Stimulated activated naive CD4-positive, alpha-beta T cell treated with Interleukin-2 at 50 U/mL for 16 hours (primary cell): ENCODE data around the gene CNNM2.
"Not testable (repeated sequence)": the region's sequence is repeated elsewhere in the genome, so short reads cannot be mapped to it uniquely, and the experiment has no call there.

Experiments
- DNase-seq: peaks from one replicate; lab custom pipeline; 2025; lab: John Stamatoyannopoulos, UW

The CNNM2 gene

DNA sequence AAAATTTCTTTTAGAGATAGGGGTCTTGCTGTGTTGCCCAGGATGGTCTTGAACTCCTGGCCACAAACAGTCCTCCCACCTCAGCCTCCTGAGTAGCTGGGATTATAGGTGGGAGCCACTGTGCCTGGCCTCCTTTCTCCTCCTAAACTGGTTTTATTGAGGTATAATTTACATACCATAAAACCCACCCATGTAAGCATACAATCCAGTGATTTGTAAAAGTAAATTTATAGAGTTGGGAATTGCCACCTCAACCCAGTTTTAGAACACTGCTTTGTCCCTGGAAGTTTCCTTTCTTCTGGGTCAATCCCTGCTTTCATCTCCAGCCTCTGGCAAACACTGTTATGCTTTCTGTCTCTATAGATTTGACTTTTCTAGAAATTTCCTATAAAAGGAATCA is 49.0 kb downstream of the CNNM2 start:
- DNase-seq = no peak

DNA sequence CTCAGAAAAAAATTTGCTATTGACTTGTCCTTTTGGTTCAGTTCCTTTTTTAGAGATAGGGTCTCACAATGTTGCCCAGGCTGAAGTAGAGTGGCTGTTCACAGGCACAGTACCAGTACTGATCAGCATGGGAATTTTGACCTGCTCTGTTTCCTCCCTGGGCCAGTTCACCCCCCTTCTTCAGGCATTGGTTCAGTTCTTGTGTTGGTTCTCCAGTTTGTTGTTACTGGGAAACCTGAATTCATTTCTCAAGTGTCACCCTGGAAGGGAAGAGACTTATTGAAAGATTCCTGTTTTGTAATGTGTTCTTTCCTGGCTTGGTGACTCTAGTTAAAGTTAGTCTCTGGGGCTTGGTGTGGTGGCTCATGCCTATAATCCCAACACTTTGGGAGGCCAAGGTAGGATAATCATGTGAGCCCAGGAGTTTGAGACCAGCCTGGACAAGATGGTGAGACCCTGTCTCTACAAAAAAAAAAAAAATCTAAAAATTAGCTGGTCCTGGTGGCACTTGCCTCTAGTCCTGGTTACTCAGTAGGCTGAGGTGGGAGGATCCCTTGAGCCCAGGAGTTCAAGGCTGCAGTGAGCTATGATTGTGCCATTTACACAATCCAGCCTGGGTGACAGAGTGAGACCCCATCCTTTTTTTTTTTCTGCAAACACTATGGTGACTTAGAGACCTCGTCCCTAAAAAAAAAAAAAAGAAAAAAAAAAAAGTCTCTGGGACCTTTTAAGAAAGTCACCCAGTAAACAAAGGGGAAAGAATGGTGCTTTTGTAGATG is 52.7 kb downstream of the CNNM2 start:
- no peak for DNase-seq

DNA sequence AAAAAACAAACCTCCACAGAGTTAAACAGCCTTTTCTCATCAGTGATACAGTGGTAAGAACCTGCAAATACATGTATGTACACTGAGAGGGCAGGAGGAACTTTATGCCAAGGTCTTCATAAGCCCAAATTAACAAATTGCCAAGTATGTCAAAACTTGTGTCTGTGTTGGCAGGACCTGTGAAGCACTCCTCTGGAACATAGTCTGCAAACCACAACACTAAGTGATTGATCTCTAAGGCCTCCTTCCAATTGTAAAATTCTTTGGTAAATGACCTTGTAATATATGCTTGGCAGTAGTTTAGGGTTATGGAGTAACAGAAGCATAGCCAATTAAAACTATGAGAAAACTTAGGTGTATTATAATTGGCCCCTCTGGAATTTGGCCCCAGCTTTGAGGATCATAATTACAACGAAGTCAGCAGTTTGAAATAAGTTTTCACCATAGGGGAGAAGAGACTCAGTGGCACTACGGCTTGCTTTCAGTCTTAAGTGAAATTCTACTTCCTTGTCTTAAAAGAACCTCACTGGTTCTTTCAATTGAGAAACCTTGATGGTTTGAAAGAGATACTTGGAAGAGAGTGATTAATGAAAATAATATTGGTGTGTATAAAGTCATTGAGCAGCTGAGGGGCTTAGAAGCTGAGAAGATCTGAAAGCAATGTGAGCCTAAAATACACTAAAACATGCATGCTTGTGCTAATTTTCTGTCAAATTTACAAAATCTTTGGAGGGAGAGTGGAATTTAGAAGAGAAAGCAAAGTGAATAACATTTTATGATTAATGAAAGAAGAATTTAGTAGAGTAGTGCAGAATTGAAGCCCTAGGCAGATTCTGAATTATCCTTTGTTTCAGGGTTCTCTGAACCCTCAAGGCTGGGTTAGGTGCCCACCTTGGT is 57.6 kb downstream of the CNNM2 start:
- no peak for DNase-seq

DNA sequence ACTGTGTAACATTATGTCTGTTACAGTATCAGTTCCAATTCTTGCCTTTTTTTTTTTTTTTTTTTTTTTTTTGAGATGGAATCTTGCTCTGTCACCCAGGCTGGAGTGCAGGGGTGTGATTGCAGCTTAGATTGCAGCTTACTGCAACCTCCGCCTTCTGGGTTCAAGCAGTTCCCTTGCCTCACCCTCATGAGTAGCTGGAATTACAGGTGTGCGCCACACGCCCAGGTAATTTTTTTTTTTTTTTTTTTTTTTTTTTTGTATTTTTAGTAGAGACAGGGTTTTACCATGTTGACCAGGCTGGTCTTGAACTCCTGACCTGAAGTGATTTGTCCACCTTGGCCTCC is 58.3 kb downstream of the CNNM2 start:
- not testable (repeated sequence) for DNase-seq

DNA sequence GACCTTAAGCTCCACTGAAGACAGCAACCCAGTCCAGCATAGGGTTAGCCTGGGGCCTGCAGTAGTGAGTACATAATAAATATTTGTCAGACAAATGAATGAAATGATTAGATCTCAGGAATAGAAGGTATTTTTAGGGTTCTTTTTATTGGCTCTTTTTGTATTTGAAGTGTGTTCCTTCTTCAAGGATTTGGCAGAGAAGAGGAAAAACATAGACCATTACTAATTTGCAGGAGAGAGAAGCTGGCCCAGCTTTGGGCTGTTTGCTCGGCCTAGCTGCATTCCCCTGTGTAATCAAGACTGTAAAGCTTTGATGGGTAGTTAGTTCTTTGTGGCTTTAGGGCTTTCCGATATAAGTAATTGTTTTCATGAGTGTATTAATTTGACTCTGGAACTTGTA is 64.2 kb downstream of the CNNM2 start:
- no peak for DNase-seq

DNA sequence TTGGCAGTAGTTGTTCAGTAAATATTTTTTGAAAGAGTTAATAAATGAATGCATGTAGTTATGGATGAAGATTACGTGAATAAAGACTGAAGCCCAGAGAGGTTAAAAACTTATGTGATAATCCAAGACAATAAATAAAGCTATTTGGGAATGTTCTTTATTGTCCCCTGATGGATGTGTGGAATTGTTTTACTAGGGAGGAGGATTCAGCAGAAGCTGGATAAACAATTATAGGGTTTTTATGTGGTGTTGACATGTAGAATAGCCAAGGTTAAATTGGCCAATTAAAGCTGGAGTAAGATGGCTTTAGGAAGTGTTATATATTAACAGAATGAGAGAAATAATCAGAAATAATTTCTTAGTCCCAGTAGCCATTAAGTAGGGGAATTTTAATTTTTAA is 66.0 kb downstream of the CNNM2 start:
- DNase-seq = no peak

DNA sequence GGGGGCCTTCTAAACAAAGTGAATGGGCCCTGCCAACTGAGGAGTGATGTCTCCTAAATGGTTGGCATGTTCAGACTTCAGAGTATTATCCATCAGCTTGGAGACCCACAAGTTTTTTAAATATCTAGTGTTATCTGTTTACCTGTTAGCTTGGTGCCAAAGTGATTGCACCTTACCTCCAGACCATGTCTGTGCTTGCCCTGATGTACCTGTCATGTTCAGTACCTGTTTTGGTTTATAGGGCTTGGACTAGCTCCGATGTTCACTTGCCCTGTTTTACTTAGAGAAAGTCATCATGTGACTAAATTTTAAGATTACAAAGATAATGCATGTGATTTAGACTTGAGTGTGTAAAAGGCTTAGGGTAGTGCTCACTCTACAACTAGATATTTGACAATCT is 67.7 kb downstream of the CNNM2 start:
- DNase-seq = no peak

DNA sequence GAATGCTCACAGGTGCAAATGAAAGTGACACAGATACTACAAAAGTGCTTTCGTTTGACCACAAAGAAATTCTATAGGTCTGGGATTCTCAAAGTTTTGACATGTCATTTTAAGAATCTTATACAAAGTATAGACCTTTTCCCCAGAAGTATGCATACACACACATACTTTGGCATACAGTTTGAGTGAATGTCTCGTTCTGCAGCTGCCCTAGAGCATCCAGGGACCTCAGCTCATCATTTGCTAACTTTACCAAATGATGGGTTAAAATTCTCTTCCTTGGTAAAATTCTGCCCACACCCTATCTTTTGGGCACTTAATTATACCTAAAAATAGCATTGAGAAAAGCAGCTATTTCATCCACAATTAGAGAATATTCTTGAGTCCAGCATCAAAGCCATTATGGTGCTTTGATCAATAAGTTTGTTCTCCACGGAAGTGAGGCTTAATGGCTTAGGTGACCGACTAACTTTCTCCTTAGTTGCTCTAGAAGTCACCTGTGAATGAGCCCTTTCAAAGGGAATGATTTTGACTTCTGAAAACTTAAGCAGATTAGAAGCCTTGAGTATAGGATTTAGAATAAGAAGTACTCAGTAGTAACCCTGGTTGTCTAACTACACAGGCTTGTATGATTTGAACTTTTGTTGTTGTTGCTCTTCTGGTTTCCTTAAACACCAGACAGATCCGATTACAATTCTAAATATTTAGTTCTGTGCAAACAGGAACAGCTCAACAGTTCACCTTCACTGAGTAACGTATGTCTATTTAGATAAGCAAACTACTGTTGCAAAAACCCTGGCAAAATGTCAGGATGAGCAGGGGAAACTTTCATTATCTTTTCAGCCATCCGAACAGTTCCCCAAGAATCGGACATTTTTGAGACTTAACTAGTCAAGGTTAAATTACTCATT is 70.6 kb downstream of the CNNM2 start:
- no peak for DNase-seq

DNA sequence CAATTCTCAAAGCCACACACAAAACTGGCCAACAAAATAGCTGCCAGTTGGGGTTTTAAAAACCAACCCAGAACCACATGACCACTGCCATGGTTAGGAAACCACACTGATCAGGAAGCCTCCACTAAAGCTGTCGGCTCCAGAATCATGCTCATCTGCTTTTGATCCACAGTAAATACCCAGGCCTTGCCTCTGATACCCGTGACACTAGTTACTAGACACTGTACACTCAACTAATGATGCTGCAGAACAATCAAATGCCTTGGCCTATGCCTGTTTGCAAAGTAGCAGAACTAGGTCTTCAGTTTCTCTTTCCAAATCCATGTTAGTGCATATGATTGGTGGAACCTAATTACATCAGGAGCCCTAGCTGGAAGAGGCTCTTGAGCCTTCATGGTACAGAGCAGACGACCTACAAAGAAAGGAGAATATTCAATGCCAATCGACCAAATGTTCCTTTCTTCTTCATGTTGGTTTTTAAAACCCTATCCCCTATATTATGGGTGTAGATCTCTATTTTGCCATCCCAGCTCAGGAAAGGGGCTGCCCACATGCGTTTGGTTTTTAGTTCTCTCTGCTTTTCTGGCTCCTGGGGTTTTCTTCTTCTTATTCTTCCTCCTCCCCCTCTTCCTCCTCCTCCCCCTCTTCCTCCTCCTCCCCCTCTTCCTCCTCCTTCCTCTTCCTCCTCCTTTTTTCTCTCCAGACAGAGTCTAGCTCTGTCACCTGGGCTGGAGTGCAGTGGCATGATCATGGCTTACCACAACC is 76.6 kb downstream of the CNNM2 start:
- DNase-seq = no peak

DNA sequence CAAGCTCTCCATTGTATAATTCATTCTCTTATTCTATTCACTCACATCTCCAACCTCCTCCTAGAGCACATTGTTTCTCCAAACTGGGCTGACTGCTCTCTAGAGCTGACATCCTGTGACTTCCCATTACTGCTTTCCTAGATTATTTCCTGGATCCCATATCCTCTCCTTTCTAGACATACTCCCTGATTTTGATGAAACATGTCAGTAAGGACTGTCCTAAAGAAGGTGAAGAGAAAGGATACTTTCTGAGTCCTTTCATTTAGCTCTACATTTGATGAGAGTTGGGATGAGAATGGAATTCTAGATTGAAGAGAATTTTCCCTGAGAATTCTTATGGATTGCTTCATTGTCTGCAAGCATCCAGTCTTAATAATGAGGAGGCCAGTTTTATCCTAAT is 78.8 kb downstream of the CNNM2 start:
- DNase-seq = no peak

DNA sequence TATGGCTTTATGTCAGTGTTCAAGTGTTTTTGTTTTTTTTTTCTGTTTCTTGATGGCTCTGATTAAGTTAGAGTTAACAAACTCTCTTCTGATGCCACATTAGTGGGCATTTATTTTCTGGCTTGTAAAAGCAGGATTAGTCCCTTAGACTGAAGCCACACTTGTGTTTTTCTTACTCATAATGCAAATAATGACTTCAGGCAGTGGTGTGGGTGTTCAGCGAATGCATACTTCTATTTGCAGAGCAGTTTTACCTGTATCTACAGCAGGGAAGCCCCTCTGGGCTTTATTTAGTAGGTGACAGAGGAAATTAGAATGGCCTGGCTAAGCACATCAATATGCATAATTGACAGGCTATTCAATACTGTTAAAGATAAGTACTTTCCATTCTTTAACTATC is 79.9 kb downstream of the CNNM2 start:
- DNase-seq = no peak

DNA sequence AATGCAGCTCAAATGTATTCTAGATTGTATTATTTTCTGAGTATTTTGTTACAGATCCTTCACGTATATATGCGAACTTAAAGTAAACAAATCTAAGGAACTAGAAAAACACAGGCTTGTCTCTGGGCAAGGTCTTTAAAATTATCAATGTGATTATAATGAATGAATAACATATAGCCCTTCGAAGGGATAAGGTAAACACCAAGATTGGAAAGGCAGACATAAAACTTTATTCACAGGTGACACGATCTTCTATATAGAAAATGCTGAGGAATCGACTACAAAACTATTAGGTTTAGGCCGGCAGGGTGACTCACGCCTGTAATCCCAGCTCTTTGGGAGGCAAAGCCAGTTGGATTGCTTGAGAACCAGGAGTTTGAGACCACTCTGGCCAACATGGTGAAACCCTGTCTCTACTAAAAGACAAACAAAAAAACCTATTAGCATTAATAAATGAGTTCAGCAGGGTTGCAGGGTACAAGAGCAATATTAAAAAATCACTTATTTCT is 80.4 kb downstream of the CNNM2 start:
- DNase-seq = no peak

DNA sequence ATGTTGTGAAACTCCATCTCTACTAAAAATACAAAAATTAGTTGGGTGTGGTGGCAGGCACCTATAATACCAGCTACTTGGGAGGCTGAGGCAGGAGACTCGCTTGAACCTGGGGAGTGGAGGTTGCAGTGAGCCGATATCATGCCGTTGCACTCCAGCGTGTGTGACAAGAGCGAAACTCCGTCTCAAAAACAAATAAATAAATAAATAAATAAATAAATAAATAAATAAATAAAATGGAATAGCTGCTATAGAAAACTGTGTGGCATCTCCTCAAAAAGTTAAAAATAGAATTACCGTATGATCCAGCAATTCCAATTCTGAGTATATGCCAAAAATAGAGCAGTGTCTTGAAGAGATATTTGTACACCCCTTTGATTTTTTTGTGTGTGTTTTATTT is 82.0 kb downstream of the CNNM2 start:
- not testable (repeated sequence) for DNase-seq

DNA sequence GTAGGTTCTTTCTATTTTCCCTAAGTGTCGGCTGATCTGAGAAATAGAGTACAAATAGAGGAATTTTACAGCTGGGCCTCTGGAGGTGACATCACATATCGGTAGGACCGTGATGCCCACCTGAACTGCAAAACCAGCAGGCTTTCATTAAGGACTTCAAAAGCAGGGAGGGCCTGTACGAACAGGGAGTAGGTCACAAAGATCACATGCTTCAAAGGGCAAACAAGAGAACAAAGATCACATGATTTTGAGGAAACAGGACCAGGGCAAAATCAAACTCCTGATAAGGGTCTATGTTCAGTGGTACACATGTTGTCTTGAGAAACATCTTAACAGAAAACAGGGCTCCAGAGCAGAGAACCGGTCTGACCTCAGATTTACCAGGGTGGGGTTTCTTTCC is 88.9 kb downstream of the CNNM2 start:
- no peak for DNase-seq

DNA sequence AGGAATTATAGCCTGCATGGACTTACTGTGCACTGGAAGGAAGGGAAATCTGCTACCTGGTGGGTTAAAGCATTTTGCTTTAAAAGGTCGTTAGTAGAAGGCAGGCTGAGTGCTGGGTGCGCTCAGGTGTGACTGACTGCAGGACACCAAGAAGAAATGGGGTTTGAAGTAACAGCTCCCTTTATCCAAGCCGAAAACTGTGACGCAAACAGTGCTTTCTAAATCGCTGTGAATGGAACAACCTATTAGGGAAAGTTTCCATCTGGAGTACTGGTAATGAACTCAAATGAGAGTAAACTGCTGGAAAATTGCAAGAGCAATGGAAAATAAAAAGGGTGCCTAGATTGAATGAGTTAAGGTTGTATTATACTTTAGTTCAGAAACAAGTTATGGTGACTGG is 95.3 kb downstream of the CNNM2 start:
- DNase-seq = no peak

DNA sequence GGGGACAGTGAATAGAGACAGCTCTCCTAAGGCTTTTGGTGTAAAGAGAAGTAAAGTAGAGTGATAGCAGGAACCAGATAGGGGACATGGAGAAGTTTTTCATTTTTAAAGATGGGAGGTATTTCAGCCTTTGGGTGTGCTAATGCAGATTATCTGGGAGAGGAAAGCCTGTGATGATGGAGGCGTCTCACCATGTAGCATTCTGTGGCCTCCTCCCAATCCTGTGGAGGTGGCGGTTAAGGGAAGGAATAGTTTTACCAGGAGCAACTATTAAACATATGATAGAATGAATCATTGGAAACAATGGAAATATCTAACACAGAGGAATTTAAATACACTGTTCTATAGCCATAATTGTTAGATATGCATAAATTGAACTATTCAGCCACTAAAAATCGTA is 101.3 kb downstream of the CNNM2 start:
- no peak for DNase-seq

DNA sequence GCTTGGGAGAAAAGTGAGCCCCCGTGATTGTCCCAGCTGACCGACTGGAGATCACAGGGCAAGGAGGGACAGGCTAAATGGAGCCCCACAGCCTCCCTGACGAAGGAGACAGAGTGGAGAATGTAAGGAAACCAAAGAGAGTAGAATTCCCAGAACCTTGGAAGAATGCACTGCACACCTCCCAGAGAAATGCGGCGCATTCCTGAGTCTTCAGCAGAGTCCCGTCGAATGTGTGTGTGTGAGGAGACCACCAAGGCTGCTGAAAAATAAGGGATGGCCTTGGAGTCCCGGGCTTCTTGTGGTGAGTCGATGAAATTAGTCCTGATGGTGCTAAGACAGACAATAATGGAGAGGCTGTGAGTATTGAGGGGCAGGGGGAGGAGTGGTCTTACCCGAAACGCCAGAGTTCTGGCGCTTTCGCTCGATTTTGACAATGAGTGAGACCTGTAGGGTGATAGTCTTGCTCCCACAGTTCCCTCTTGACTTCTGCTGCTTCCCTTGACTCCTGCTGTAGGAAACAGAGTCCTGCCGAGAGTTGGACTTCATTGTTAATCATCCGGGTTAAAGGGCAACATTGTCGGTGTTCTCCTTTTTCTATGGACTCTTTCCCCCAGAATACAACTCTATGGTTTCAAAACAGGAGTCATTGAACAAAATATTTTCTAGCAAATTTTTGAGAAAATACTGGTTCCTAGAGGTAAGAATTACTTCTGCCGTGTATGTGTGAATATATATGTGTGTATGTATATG is 103.2 kb downstream of the CNNM2 start:
- DNase-seq = no peak

DNA sequence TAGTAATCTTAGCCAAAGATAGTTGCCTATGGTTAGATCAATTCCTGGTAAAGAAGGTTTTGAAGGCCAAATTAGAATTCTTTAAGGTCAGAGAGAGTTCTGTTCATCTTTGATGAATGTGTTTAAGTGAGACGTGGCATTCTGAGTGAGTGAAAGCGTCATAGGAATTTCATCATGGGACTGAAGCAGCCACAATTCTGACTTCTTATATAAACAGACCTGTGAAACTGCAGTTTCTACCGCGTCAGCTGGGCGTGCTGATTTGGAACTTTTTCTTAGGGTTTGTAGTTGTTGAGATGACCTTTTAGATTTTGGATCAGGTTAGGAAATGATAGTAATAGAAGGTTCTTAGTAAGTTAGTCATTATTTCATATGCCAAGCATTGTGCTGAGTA is 103.8 kb downstream of the CNNM2 start:
- DNase-seq = no peak

DNA sequence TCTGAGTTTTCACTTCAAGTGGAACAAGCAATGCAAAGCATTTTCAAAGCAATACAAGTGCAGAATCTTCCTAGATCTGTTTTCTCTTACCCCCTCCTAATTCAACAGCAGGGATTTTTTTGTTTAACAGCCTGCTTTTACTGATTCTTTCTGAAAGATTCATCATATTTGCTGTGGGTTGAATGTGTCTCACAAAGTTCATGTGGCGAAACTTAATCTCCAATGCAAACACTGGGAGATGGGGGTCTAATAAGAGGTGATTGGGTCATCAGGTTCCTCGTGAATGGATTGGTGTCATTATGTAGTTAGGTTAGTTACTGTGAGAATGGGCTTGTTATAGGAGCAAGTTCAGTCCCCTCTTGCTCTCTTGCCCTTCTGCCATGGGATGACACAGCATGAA is 107.6 kb downstream of the CNNM2 start:
- no peak for DNase-seq

DNA sequence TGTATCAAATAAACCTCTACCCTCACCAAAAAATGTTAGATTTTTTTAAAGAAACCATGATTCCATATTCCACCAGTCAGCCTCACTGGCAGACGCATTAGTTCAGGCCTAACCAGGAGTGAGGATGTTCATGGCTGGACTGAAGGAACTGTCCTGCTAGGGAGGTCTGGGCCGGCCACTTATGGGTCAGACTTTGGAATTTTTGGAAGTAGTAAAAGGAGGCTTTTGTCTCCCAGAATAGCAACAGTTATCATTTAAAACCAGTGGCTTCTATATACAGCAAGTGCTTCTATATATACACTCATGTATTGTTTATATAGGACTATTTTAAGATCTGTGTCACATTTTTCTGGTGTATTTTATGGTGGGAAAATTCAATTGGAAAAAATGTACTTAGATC is 120.5 kb downstream of the CNNM2 start:
- no peak for DNase-seq

DNA sequence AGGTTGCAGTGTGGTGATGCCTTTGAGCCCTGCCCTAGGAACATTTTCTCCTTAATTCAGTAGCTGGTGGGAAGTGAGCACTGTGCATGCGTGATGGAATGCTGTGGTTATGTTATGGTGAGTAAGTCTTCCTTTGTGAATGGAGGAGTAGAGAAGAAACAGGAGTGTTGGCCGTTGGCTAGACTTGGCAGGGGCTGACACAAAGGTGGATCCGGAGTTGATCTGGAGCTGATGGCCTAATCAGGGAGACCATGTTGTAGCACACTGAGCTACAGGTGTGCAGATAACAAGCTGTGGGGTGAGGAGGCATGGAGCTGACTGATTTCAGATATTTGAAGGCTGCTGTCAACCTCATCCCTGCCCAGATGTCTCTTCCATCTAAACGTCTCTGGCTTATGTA is 122.3 kb downstream of the CNNM2 start:
- DNase-seq = no peak
